ENCODE measurements around the gene SOX8.

The SOX8 gene

DNA sequence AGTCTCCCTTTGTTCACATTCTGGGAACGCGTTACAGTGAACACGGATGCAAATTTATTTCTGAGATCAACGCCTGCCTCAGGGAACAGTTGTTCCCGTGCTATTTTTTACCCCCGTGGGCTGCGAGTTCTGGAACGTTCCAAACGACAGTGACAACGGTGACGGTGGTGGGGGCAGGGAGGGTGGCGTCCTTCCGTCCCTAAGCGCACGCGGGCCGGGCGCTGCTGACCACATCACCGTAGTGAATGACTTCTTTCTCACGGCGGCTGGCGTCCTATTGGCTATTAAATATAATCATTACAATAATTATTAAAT is 45.9 kb downstream of the SOX8 start:
- DNase-seq: peak; percentile 42 to 86 (median 72)
- intact Hi-C loops (cut with DNase I): loop anchor here (5.0 kb wide), 1 partner anchor 40 kb away; no protein-coding TSS in a partner anchor

GRCh38 chr16:1028056-1028455 is 46.5 kb downstream of the SOX8 start:
- intact Hi-C loops (cut with DNase I): loop anchor here (5.0 kb wide), 1 partner anchor 41 kb away; no protein-coding TSS in a partner anchor
- DNase-seq: peak in 10 of 42 donors; percentile 39 to 74 (median 49)

GRCh38 chr16:1028524-1029258 is 47.1 kb downstream of the SOX8 start:
- DNase-seq: no peak
- intact Hi-C loops (cut with DNase I): loop anchor here (5.0 kb wide), 1 partner anchor 41 kb away; no protein-coding TSS in a partner anchor

DNA sequence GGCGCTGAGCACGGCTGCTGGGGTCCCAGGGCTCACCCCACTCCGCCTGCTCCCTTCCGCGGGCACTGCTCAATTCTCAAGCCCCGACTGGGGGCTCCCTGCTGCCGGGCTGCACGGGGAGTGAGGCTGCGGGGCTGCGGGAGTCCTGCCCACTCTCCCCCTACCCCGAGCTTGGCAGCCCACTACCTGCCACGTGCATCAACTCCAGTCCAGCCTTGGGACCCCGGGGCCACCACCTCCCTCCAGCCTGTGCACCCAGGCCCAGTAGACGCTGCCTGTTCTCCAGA is 47.6 kb downstream of the SOX8 start:
- intact Hi-C loops (cut with DNase I): loop anchor here (5.0 kb wide), 1 partner anchor 42 kb away; no protein-coding TSS in a partner anchor
- DNase-seq: no peak

GRCh38 chr16:1030473-1030901 is 48.9 kb downstream of the SOX8 start:
- DNase-seq: peak in 3 of 42 donors; percentile 22 to 50 (median 24)
- intact Hi-C loops (cut with DNase I): no loop called here

DNA sequence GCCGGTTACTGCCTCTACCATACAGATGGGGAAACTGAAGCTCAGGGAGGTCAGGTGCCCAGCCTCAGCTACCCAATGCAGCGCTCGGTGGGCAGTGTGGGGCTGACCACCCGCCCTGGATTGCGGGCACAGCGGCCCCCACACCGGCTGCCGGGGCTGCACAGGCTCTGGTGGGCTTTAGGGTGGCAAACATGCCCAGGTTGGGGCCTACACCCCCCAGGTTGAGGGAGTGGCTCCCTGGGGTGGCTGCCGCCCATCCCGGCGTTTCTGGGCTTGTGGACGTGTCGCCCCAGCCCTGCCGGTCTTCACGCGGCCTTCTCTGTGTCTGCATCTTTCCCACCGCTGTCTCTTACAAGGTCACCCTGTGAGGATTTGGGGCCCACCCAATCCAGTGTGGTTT is 50.1 kb downstream of the SOX8 start:
- intact Hi-C loops (cut with DNase I): no loop called here
- DNase-seq: no peak

- DNase-seq: no peak
- intact Hi-C loops (cut with DNase I): no loop called here
These were observed 51.0 kb downstream of the SOX8 start for GRCh38 chr16:1032607-1033006.

GRCh38 chr16:1033128-1033679 is 51.6 kb downstream of the SOX8 start:
- intact Hi-C loops (cut with DNase I): no loop called here
- DNase-seq: no peak

GRCh38 chr16:1034230-1035065 is 52.9 kb downstream of the SOX8 start:
- DNase-seq: peak; percentile 37 to 93 (median 79)
- intact Hi-C loops (cut with DNase I): no loop called here

DNA sequence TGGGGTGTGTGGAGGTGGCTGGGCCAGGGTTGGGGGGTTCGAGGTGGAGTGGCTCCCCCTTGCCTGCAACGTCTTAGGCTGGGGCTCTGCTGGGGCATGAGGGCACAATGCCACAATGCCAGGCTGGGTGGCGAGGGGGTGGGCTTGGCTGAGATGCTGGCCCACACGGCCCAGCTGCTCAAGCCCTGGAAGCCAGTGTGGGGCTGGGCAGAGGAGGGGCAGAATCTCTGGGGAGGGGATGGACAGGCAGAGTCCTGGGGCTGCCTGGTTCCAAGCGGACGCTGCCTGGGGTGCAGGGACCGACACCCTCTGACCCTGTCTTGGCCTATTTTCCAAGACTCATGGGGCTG is 53.5 kb downstream of the SOX8 start:
- DNase-seq: peak in 41 of 42 donors; percentile 51 to 92 (median 79)

DNA sequence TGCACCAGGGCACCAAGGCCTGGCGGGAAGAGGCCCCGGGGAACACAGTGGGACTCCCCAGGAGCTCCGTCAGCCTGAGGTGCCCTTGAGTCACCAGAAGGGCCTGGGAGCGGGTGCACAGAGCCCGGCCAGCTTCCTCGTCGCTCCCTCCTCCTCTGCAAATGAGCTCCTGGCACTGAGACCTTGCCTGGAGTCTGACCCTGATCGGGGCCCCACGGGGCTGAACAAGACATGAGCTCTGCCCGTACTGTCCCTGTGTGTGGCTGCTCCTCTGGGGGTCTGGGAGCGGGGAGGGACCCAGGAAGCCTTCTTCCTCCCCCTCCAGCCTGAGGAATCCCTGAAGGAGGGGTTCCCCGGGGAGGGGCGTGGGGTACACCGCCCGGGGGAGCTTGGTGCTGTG is 54.6 kb downstream of the SOX8 start:
- peak in 2 of 42 donors; percentile 18 to 31 for DNase-seq
- intact Hi-C loops (cut with DNase I): no loop called here

More for the DNA sequence above, 53.5 kb downstream of the SOX8 start:
- intact Hi-C loops (cut with DNase I): no loop called here

Data from head of caudate nucleus (tissue), 42 donors.